AG04450 (cell line): ENCODE results near the gene DGKE. TPM values are rescaled to one million over a fixed set of nuclear protein-coding genes. Genes with fewer than 3 reads are reported as not detected.
A peak's percentile ranks its signal among the peaks of the same experiment; 100 is the strongest.

Experiments
- CTCF ChIA-PET: fragments of 300-600, 350-600 bp; formaldehyde crosslinking; extraction: SDS; loops from one replicate; lab custom pipeline; 2022; ENCODE audit warnings: antibody characterized with exemption, inconsistent platforms; lab: Charles Lee
- POLR2A ChIA-PET: fragments of 350-600 bp; formaldehyde crosslinking; extraction: SDS; loops from one replicate; lab custom pipeline; 2021; ENCODE audit warnings: antibody characterized with exemption, inconsistent platforms; lab: Yijun Ruan, JAX
- DNase-seq: peaks from one replicate; pipeline ENCODE4 v3.0.0-alpha.2; 2011; ENCODE audit warnings: low read depth, low spot score
- H3K27ac ChIP-seq: one replicate; pipeline ENCODE4 v1.5.1; 2012; ENCODE audit warnings: low read depth, low read length, control low read depth
- H3K27me3 ChIP-seq: one replicate; pipeline ENCODE4 v1.6.0; 2012; ENCODE audit warnings: low read length; ENCODE audit not compliant: control insufficient read depth, insufficient read depth
- H3K4me3 ChIP-seq: 2 replicates; pipeline ENCODE4 v1.5.1; 2011; ENCODE audit warnings: mild to moderate bottlenecking, low read depth, low read length, control low read depth
- H3K9me3 ChIP-seq: 2 replicates; pipeline ENCODE4 v1.5.1; 2012; ENCODE audit warnings: low read length; ENCODE audit not compliant: control insufficient read depth, insufficient read depth
- CTCF ChIP-seq: IDR thresholded peaks from 2 replicates; pipeline ENCODE4 v1.5.1; 2011; ENCODE audit warnings: low read depth, low read length, control low read depth, inconsistent platforms
- polyA plus RNA-seq: library from polyadenylated mRNA; depleted of rRNA; stranded (reverse); fragments of >200 nt; gene quantifications from 2 replicates; pipeline ENCODE4 v1.2.3, GENCODE V29; 2011

The DGKE gene
- polyA plus RNA-seq, 1 experiment: 2.3 TPM

- CTCF ChIA-PET: no interaction called here
- H3K9me3 ChIP-seq: no peaks in the 10 kb centered on the region
- no peak overlapping the region for H3K27ac ChIP-seq
- H3K4me3 ChIP-seq: no peak overlapping the region
- H3K27me3 ChIP-seq: no peaks in the 10 kb centered on the region
- DNase-seq: no peak
- TF ChIP-seq CTCF: no peak
- POLR2A ChIA-PET: no interaction called here
Measured at GRCh38 chr17:56810891-56811775, 22.8 kb upstream of the DGKE start.

GRCh38 chr17:56812901-56813388 lies 21.0 kb upstream of the DGKE start:
- DNase-seq: no peak
- Histone ChIP-seq H3K4me3 (no peak overlapping the region), H3K9me3 (no peaks in the 10 kb centered on the region), H3K27ac (no peak overlapping the region), H3K27me3 (no peaks in the 10 kb centered on the region)
- TF ChIP-seq CTCF: no peak
- CTCF ChIA-PET: no interaction called here
- POLR2A ChIA-PET: interaction anchor here (0.6 kb wide), 1 partner anchor 1038 kb away, joined by 3 read pairs; no protein-coding TSS in a partner anchor

- ChIA-PET CTCF (interaction anchor here (1.0 to 1.9 kb wide), 2 partner anchors 36 to 92 kb away, joined by 3 to 6 read pairs; no protein-coding TSS in a partner anchor), POLR2A (interaction anchor here (1.5 kb wide), 1 partner anchor 29 kb away, joined by 5 read pairs; no protein-coding TSS in a partner anchor)
- DNase-seq: peak; percentile 63
- Histone ChIP-seq H3K9me3 (no peaks in the 10 kb centered on the region), H3K27ac (no peak overlapping the region), H3K27me3 (no peaks in the 10 kb centered on the region), H3K4me3 (no peak overlapping the region)
- TF ChIP-seq CTCF: no peak
Measured at GRCh38 chr17:56815711-56816110, 18.2 kb upstream of the DGKE start.

- TF ChIP-seq CTCF: no peak
- Histone ChIP-seq H3K27ac (no peak overlapping the region), H3K4me3 (no peak overlapping the region), H3K27me3 (no peaks in the 10 kb centered on the region), H3K9me3 (no peaks in the 10 kb centered on the region)
- CTCF ChIA-PET: interaction anchor here (1.0 to 5.4 kb wide), 4 partner anchors 11 to 318 kb away, joined by 3 to 70 read pairs (median 17); no protein-coding TSS in a partner anchor
- no peak for DNase-seq
- POLR2A ChIA-PET: no interaction called here
Measured at GRCh38 chr17:56817066-56817465, 16.9 kb upstream of the DGKE start.

GRCh38 chr17:56819030-56819429 lies 14.9 kb upstream of the DGKE start:
- H3K4me3 ChIP-seq: no peak overlapping the region
- no peak overlapping the region for H3K27ac ChIP-seq
- ChIA-PET POLR2A (no interaction called here), CTCF (interaction anchor here (0.6 to 5.4 kb wide), 43 partner anchors 9 to 994 kb away, joined by 3 to 70 read pairs (median 5); partner anchors contain the start of genes COIL, DGKE, NOG and SCPEP1)
- TF ChIP-seq CTCF: no peak
- no peaks in the 10 kb centered on the region for H3K9me3 ChIP-seq
- H3K27me3 ChIP-seq: no peaks in the 10 kb centered on the region
- DNase-seq: no peak
